ENCODE data around the gene IL1R2. TPM values are rescaled to one million over a fixed set of nuclear protein-coding genes. Genes with fewer than 3 reads are reported as not detected.

Gene IL1R2
- 0.50 TPM in 1 of 2 replicates, not detected in the other for total RNA-seq

- Histone ChIP-seq H3K4me3 (ENCODE audit: low read depth, low read length) (no peak within 1 kb of the TSS), H3K36me3 (ENCODE audit: control insufficient read depth, insufficient read depth, low read length) (no peaks in the 10 kb centered on the region), H3K27me3 (ENCODE audit: control insufficient read depth, insufficient read depth, low read length) (no peaks in the 10 kb centered on the region)
- no peak for DNase-seq (ENCODE audit: low read depth)
- TF ChIP-seq CTCF (IDR thresholded peaks at IDR 0.05; ENCODE audit: insufficient read depth, low read length, poor library complexity, severe bottlenecking) = no peak
These were observed at the start of gene IL1R2 for GRCh38 chr2:101991721-101992145. IL1R2 (plus strand) TSS chr2:101991960; CDS start chr2:102008576, 16,616 bp downstream.

GRCh38 chr2:101942851-101943250, 48.9 kb upstream of the IL1R2 start:
- no peak overlapping the region for H3K4me3 ChIP-seq (ENCODE audit: low read depth, low read length)
- no peaks in the 10 kb centered on the region for H3K27me3 ChIP-seq (ENCODE audit: control insufficient read depth, insufficient read depth, low read length)
- no peak for TF ChIP-seq CTCF (IDR thresholded peaks at IDR 0.05; ENCODE audit: insufficient read depth, low read length, poor library complexity, severe bottlenecking)
- no peaks in the 10 kb centered on the region for H3K36me3 ChIP-seq (ENCODE audit: control insufficient read depth, insufficient read depth, low read length)
- no peak for DNase-seq (ENCODE audit: low read depth)

GRCh38 chr2:101946372-101947039, 45.3 kb upstream of the IL1R2 start:
- TF ChIP-seq CTCF (IDR thresholded peaks at IDR 0.05; ENCODE audit: insufficient read depth, low read length, poor library complexity, severe bottlenecking) = no peak
- no peak overlapping the region for H3K4me3 ChIP-seq (ENCODE audit: low read depth, low read length)
- H3K27me3 ChIP-seq (ENCODE audit: control insufficient read depth, insufficient read depth, low read length) = no peaks in the 10 kb centered on the region
- no peak for DNase-seq (ENCODE audit: low read depth)
- no peaks in the 10 kb centered on the region for H3K36me3 ChIP-seq (ENCODE audit: control insufficient read depth, insufficient read depth, low read length)

- no peak overlapping the region for H3K4me3 ChIP-seq (ENCODE audit: low read depth, low read length)
- DNase-seq (ENCODE audit: low read depth) = no peak
- no peaks in the 10 kb centered on the region for H3K36me3 ChIP-seq (ENCODE audit: control insufficient read depth, insufficient read depth, low read length)
- no peaks in the 10 kb centered on the region for H3K27me3 ChIP-seq (ENCODE audit: control insufficient read depth, insufficient read depth, low read length)
- no peak for TF ChIP-seq CTCF (IDR thresholded peaks at IDR 0.05; ENCODE audit: insufficient read depth, low read length, poor library complexity, severe bottlenecking)
These were observed 44.4 kb upstream of the IL1R2 start for GRCh38 chr2:101947374-101947773.

GRCh38 chr2:101948625-101949155, 43.1 kb upstream of the IL1R2 start:
- no peak for DNase-seq (ENCODE audit: low read depth)
- TF ChIP-seq CTCF (IDR thresholded peaks at IDR 0.05; ENCODE audit: insufficient read depth, low read length, poor library complexity, severe bottlenecking) = no peak
- Histone ChIP-seq H3K4me3 (ENCODE audit: low read depth, low read length) (no peak overlapping the region), H3K36me3 (ENCODE audit: control insufficient read depth, insufficient read depth, low read length) (no peaks in the 10 kb centered on the region), H3K27me3 (ENCODE audit: control insufficient read depth, insufficient read depth, low read length) (no peaks in the 10 kb centered on the region)

GRCh38 chr2:101949304-101949703, 42.5 kb upstream of the IL1R2 start:
- no peak overlapping the region for H3K4me3 ChIP-seq (ENCODE audit: low read depth, low read length)
- H3K36me3 ChIP-seq (ENCODE audit: control insufficient read depth, insufficient read depth, low read length) = no peaks in the 10 kb centered on the region
- H3K27me3 ChIP-seq (ENCODE audit: control insufficient read depth, insufficient read depth, low read length) = no peaks in the 10 kb centered on the region
- no peak for DNase-seq (ENCODE audit: low read depth)
- no peak for TF ChIP-seq CTCF (IDR thresholded peaks at IDR 0.05; ENCODE audit: insufficient read depth, low read length, poor library complexity, severe bottlenecking)

All from kidney epithelial cell (primary cell).